ENCODE data around the gene ATP1B2. TPM values are rescaled to one million over a fixed set of nuclear protein-coding genes. Genes with fewer than 3 reads are reported as not detected.

The ATP1B2 gene
- polyA plus RNA-seq, 2 of the 4 experiments (the other 2 are of a cell fraction), result 0.10 to 0.16 TPM

GRCh38 chr17:7651665-7652387 is 1.1 kb downstream of the ATP1B2 start:
- ATAC-seq, result peak in 1 of 2 experiments; percentile 4; a peak in 2 of 6 replicates
- Histone ChIP-seq H3K4me1 (peaks cover 16% of the 10 kb centered on the region; the same call in 1 of the 3 replicates), H3K4me3 (peak overlapping the region; percentile 59), H3K4me2 (peak overlapping the region; percentile 100), H3K27ac (peak overlapping the region in 1 of 2 experiments; percentile 58; a peak in 3 of 6 replicates), H3K9me3 (no peaks in the 10 kb centered on the region)
- 36% methylated on average over 29 of the region's 54 CpGs for WGBS (ENCODE audit: missing lambda C conversion rate)
- ChIA-PET POLR2A (interaction anchor here (0.5 to 2.5 kb wide), 4 partner anchors 24 to 41 kb away, joined by 3 to 32 read pairs (median 8); partner anchors contain the start of genes SAT2 and TP53), CTCF (interaction anchor here (0.6 to 8.0 kb wide), 10 partner anchors 10 to 143 kb away, joined by 3 to 80 read pairs (median 4); partner anchors contain the start of genes FXR2, SAT2, TP53 and WRAP53)
- no peak for FAIRE-seq
- no peak for TF ChIP-seq FOSL2 (IDR thresholded peaks at IDR 0.05)
- TF ChIP-seq FOSL2 (CRISPR knock-in tag; IDR thresholded peaks at IDR 0.05), result no peak
- no peak for TF ChIP-seq FOXS1 (CRISPR knock-in tag; IDR thresholded peaks at IDR 0.05)
- TF ChIP-seq MAZ (IDR thresholded peaks at IDR 0.05; ENCODE audit: borderline replicate concordance, low read depth, low read length), result no peak
- TF ChIP-seq ZNF302 (CRISPR knock-in tag; IDR thresholded peaks at IDR 0.05), result no peak
- TF ChIP-seq EHF (CRISPR knock-in tag; IDR thresholded peaks at IDR 0.05), result no peak
- TF ChIP-seq MAFK (IDR thresholded peaks at IDR 0.05; ENCODE audit: partially characterized antibody), result no peak
- TF ChIP-seq E2F6 (IDR thresholded peaks at IDR 0.05; ENCODE audit: borderline replicate concordance, low read depth), result no peak
- no peak for TF ChIP-seq ZSCAN20 (CRISPR knock-in tag; IDR thresholded peaks at IDR 0.05)
- TF ChIP-seq CTCF (IDR thresholded peaks at IDR 0.05), result no peak
- no peak for TF ChIP-seq NR3C1 (IDR thresholded peaks at IDR 0.05)
- TF ChIP-seq CBX2 (IDR thresholded peaks at IDR 0.05; ENCODE audit: borderline replicate concordance, low read depth), result no peak
- TF ChIP-seq REST (IDR thresholded peaks at IDR 0.05), result no peak
- no peak for TF ChIP-seq FOSB (CRISPR knock-in tag; IDR thresholded peaks at IDR 0.05)
- TF ChIP-seq MAX (IDR thresholded peaks at IDR 0.05), result no peak
- TF ChIP-seq EHMT2 (IDR thresholded peaks at IDR 0.05; ENCODE audit: low read depth), result no peak
- no peak for TF ChIP-seq RAD21 (conservative IDR thresholded peaks at IDR 0.05 in 1 of 2, IDR thresholded peaks at IDR 0.05 in 1 of 2)
- no peak for TF ChIP-seq USF2 (IDR thresholded peaks at IDR 0.05)
- no peak for TF ChIP-seq KDM1A (IDR thresholded peaks at IDR 0.05; ENCODE audit: low read depth)
- no peak for TF ChIP-seq JUN (IDR thresholded peaks at IDR 0.05)
- no peak for TF ChIP-seq KDM5A (IDR thresholded peaks at IDR 0.05)
- DNase-seq (ENCODE audit: low read depth in 1 of 2, low spot score in 1 of 2), result no peak

Measured in A549 (cell line).